HG03442 (cell line): ENCODE data around the gene LETM1.

Experiments
- ATAC-seq: cut with Tn5 transposase; IDR thresholded peaks from one replicate; pipeline ENCODE4 v1.9.1; 2021; ENCODE audit warnings: mild to moderate bottlenecking, moderate library complexity; ENCODE audit not compliant: unreplicated experiment

Gene LETM1

GRCh38 chr4:1856071-1856942 lies at the start of gene LETM1:
Gene LETM1, minus strand, starts transcription at chr4:1856156. Its CDS starts 206 bp downstream, at chr4:1855950.
- peak; percentile 83 for ATAC-seq

GRCh38 chr4:1904042-1904441 lies 48.1 kb upstream of the LETM1 start:
- no peak for ATAC-seq

- no peak for ATAC-seq
Measured at GRCh38 chr4:1903035-1903434, 47.1 kb upstream of the LETM1 start.

GRCh38 chr4:1902243-1902642 lies 46.3 kb upstream of the LETM1 start:
- ATAC-seq: no peak

- no peak for ATAC-seq
Measured at GRCh38 chr4:1901127-1901526, 45.2 kb upstream of the LETM1 start.

GRCh38 chr4:1900624-1901023 lies 44.7 kb upstream of the LETM1 start:
- no peak for ATAC-seq

GRCh38 chr4:1900087-1900433 lies 44.1 kb upstream of the LETM1 start:
- no peak for ATAC-seq

- peak; percentile 61 for ATAC-seq
Measured at GRCh38 chr4:1899149-1900086, 43.5 kb upstream of the LETM1 start.

GRCh38 chr4:1898681-1899080 lies 42.7 kb upstream of the LETM1 start:
- no peak for ATAC-seq

GRCh38 chr4:1898007-1898406 lies 42.1 kb upstream of the LETM1 start:
- no peak for ATAC-seq

GRCh38 chr4:1896658-1896991 lies 40.7 kb upstream of the LETM1 start:
- no peak for ATAC-seq

- ATAC-seq: no peak
Measured at GRCh38 chr4:1895971-1896657, 40.2 kb upstream of the LETM1 start.

GRCh38 chr4:1890979-1891570 lies 35.1 kb upstream of the LETM1 start:
- ATAC-seq: no peak

- no peak for ATAC-seq
Measured at GRCh38 chr4:1887052-1887451, 31.1 kb upstream of the LETM1 start.

GRCh38 chr4:1885414-1885813 lies 29.5 kb upstream of the LETM1 start:
- no peak for ATAC-seq

- no peak for ATAC-seq
Measured at GRCh38 chr4:1883583-1883982, 27.6 kb upstream of the LETM1 start.

- no peak for ATAC-seq
Measured at GRCh38 chr4:1882850-1883271, 26.9 kb upstream of the LETM1 start.

GRCh38 chr4:1880332-1880731 lies 24.4 kb upstream of the LETM1 start:
- no peak for ATAC-seq

GRCh38 chr4:1879485-1879884 lies 23.5 kb upstream of the LETM1 start:
- no peak for ATAC-seq

GRCh38 chr4:1874201-1874600 lies 18.2 kb upstream of the LETM1 start:
- ATAC-seq: no peak

- ATAC-seq: no peak
Measured at GRCh38 chr4:1873776-1874175, 17.8 kb upstream of the LETM1 start.
